MM.1S (cell line): ENCODE measurements around the gene CUBN.

Source experiments
- DNase-seq: peaks from one replicate; pipeline ENCODE4 v3.0.0-alpha.2; 2015
- H2AFZ ChIP-seq: fragments of 300-600 bp; sonication (generic); 2 replicates; pipeline ENCODE4 v1.6.0; 2016; ENCODE audit warnings: antibody characterized with exemption, low read length
- H3F3A ChIP-seq: fragments of 300-600 bp; sonication (generic); 2 replicates; pipeline ENCODE4 v1.6.1; 2016; ENCODE audit warnings: mild to moderate bottlenecking, antibody characterized with exemption, low read length, moderate library complexity, mixed read lengths; ENCODE audit not compliant: insufficient read depth
- H3K27ac ChIP-seq: fragments of 300-600 bp; sonication (generic); 2 replicates; pipeline ENCODE4 v1.5.1; 2016; ENCODE audit warnings: mild to moderate bottlenecking, low read length
- H3K27me3 ChIP-seq: fragments of 300-600 bp; sonication (generic); replicated peaks from 2 replicates; pipeline ENCODE4 v1.6.0; 2016; ENCODE audit warnings: low read length; ENCODE audit not compliant: insufficient read depth
- H3K36me3 ChIP-seq: fragments of 300-600 bp; sonication (generic); replicated peaks from 2 replicates; pipeline ENCODE4 v1.6.1; 2016; ENCODE audit warnings: mild to moderate bottlenecking, low read length, mixed read lengths; ENCODE audit not compliant: insufficient read depth
- H3K4me1 ChIP-seq: fragments of 300-600 bp; sonication (generic); 2 replicates; pipeline ENCODE4 v1.6.1; 2016; ENCODE audit warnings: low read length, mixed read lengths
- H3K4me2 ChIP-seq: fragments of 300-600 bp; sonication (generic); 2 replicates; pipeline ENCODE4 v1.6.0; 2016; ENCODE audit warnings: low read depth, low read length
- H3K4me3 ChIP-seq: fragments of 300-600 bp; sonication (generic); 2 replicates; pipeline ENCODE4 v1.5.1; 2016; ENCODE audit warnings: low read length, mixed read lengths
- H3K79me2 ChIP-seq: fragments of 300-600 bp; sonication (generic); 2 replicates; pipeline ENCODE4 v1.6.1; 2016; ENCODE audit warnings: mixed run types, low read length, mixed read lengths
- H3K9ac ChIP-seq: fragments of 300-600 bp; sonication (generic); 2 replicates; pipeline ENCODE4 v1.6.1; 2016; ENCODE audit warnings: low read length, mixed read lengths
- H3K9me2 ChIP-seq: fragments of 300-600 bp; sonication (generic); replicated peaks from 2 replicates; pipeline ENCODE4 v1.6.1; 2016; ENCODE audit warnings: mild to moderate bottlenecking, low read length, mixed read lengths; ENCODE audit not compliant: insufficient read depth
- H3K9me3 ChIP-seq: fragments of 300-600 bp; sonication (generic); replicated peaks from 2 replicates; pipeline ENCODE4 v1.6.1; 2016; ENCODE audit warnings: mild to moderate bottlenecking, low read length, mixed read lengths; ENCODE audit not compliant: insufficient read depth
- H4K20me1 ChIP-seq: fragments of 300-600 bp; sonication (generic); 2 replicates; pipeline ENCODE4 v1.6.1; 2016; ENCODE audit warnings: mild to moderate bottlenecking, low read length, moderate library complexity, mixed read lengths; ENCODE audit not compliant: insufficient read depth
- CTCF ChIP-seq: fragments of 300-600 bp; sonication (generic); IDR thresholded peaks from 2 replicates; pipeline ENCODE4 v1.5.1; 2016; ENCODE audit warnings: antibody characterized with exemption, low read length, mixed read lengths
- EZH2 ChIP-seq: fragments of 300-600 bp; sonication (generic); optimal IDR thresholded peaks from 2 replicates; pipeline ENCODE3; 2017; ENCODE audit warnings: low read depth, mild to moderate bottlenecking, antibody characterized with exemption, low read length, mixed read lengths
- EZH2phosphoT487 ChIP-seq: fragments of 300-600 bp; sonication (generic); IDR thresholded peaks from 2 replicates; pipeline ENCODE4 v1.6.1; 2018; ENCODE audit warnings: antibody characterized with exemption, low read length

The CUBN gene

GRCh38 chr10:16999665-17000451 is 129.8 kb downstream of the CUBN start:
- Histone ChIP-seq H3K4me2 (no peak overlapping the region), H4K20me1 (no peaks in the 10 kb centered on the region), H3F3A (peaks cover 14% of the 10 kb centered on the region; the same call in 1 of the 2 replicates), H3K27ac (no peak overlapping the region), H3K27me3 (no peaks in the 10 kb centered on the region), H3K36me3 (no peaks in the 10 kb centered on the region), H3K9me2 (no peaks in the 10 kb centered on the region), H3K4me1 (peaks cover 20% of the 10 kb centered on the region), H3K4me3 (no peak overlapping the region), H3K79me2 (no peaks in the 10 kb centered on the region), H3K9me3 (no peaks in the 10 kb centered on the region), H2AFZ (no peak overlapping the region), H3K9ac (no peak overlapping the region)
- DNase-seq, result no peak
- TF ChIP-seq EZH2, result no peak
- no peak for TF ChIP-seq EZH2phosphoT487
- no peak for TF ChIP-seq CTCF

GRCh38 chr10:16996530-16996964 is 133.1 kb downstream of the CUBN start:
- H3K27me3 ChIP-seq, result no peaks in the 10 kb centered on the region
- H3K4me1 ChIP-seq, result peaks cover 3% of the 10 kb centered on the region
- H3K27ac ChIP-seq, result no peak overlapping the region
- H3F3A ChIP-seq, result peaks cover 4% of the 10 kb centered on the region; the same call in 1 of the 2 replicates
- H3K9ac ChIP-seq, result no peak overlapping the region
- no peak for DNase-seq
- H3K4me3 ChIP-seq, result no peak overlapping the region
- H3K9me3 ChIP-seq, result no peaks in the 10 kb centered on the region
- no peaks in the 10 kb centered on the region for H3K9me2 ChIP-seq
- H3K79me2 ChIP-seq, result no peaks in the 10 kb centered on the region
- no peak overlapping the region for H2AFZ ChIP-seq
- H3K36me3 ChIP-seq, result no peaks in the 10 kb centered on the region
- TF ChIP-seq EZH2phosphoT487, result no peak
- no peak for TF ChIP-seq CTCF
- TF ChIP-seq EZH2, result no peak
- H4K20me1 ChIP-seq, result no peaks in the 10 kb centered on the region
- no peak overlapping the region for H3K4me2 ChIP-seq

GRCh38 chr10:16995867-16996529 is 133.6 kb downstream of the CUBN start:
- Histone ChIP-seq H3K27me3 (no peaks in the 10 kb centered on the region), H2AFZ (no peak overlapping the region), H3K79me2 (no peaks in the 10 kb centered on the region), H3K4me2 (no peak overlapping the region), H3K4me1 (no peaks in the 10 kb centered on the region), H3K9me2 (no peaks in the 10 kb centered on the region), H3K9ac (no peak overlapping the region), H3F3A (no peaks in the 10 kb centered on the region), H3K36me3 (no peaks in the 10 kb centered on the region), H4K20me1 (no peaks in the 10 kb centered on the region), H3K9me3 (no peaks in the 10 kb centered on the region), H3K4me3 (no peak overlapping the region), H3K27ac (no peak overlapping the region)
- TF ChIP-seq EZH2, result no peak
- no peak for TF ChIP-seq EZH2phosphoT487
- no peak for TF ChIP-seq CTCF
- no peak for DNase-seq
